HG03575 (cell line): Measurements from ENCODE around the gene VWCE.

Experiments used
- ATAC-seq: cut with Tn5 transposase; IDR thresholded peaks from one replicate; pipeline ENCODE4 v1.9.1; 2021; ENCODE audit not compliant: unreplicated experiment, insufficient number of reproducible peaks, low FRiP score; ENCODE audit errors: extremely low read depth

Gene VWCE, protein sequence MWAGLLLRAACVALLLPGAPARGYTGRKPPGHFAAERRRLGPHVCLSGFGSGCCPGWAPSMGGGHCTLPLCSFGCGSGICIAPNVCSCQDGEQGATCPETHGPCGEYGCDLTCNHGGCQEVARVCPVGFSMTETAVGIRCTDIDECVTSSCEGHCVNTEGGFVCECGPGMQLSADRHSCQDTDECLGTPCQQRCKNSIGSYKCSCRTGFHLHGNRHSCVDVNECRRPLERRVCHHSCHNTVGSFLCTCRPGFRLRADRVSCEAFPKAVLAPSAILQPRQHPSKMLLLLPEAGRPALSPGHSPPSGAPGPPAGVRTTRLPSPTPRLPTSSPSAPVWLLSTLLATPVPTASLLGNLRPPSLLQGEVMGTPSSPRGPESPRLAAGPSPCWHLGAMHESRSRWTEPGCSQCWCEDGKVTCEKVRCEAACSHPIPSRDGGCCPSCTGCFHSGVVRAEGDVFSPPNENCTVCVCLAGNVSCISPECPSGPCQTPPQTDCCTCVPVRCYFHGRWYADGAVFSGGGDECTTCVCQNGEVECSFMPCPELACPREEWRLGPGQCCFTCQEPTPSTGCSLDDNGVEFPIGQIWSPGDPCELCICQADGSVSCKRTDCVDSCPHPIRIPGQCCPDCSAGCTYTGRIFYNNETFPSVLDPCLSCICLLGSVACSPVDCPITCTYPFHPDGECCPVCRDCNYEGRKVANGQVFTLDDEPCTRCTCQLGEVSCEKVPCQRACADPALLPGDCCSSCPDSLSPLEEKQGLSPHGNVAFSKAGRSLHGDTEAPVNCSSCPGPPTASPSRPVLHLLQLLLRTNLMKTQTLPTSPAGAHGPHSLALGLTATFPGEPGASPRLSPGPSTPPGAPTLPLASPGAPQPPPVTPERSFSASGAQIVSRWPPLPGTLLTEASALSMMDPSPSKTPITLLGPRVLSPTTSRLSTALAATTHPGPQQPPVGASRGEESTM

DNA sequence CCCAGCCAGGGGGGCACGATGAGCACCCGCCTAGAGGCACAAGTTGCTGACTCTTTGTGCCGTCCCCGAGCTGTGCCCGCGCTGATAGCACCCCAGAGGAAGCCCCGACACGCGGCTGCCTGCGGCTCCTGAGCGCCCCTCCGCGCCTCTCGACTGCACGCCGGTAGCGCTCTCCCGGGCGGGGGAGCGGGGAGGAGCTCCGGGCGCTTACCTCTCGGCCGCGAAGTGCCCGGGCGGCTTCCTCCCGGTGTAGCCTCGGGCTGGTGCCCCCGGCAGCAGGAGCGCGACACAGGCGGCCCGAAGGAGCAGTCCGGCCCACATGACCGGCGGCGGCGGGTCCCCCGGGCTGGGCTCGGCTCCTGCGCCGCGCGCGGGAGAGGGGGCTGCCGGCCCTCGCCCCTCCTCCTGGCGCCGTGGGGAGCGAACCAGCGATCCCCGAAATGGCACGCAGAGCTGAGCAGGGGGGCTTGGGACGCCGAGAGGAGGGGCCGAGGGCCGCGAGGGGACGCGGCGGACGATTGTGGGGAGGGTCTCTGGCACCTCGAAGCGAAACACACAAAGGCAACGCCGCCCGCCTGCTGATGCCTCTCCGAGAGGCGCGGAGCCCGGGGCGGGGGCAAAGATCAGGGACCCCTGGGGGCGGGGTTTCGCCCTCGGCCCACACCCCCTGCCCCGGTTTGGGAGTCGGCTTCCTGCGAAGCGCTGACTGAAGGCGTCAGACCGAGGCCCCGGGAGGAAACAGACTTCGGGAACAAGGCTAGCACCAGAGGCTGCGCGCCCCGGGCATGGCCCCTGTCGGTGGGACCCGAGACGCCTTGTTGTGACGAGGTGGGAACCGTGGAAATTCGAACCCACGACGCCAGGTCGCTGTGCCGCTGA lies at the start of gene VWCE:
VWCE (minus strand) TSS at position 600 of the 879 bp plus-strand sequence; CDS start at position 321, 279 bp downstream.
- ATAC-seq = no peak

DNA sequence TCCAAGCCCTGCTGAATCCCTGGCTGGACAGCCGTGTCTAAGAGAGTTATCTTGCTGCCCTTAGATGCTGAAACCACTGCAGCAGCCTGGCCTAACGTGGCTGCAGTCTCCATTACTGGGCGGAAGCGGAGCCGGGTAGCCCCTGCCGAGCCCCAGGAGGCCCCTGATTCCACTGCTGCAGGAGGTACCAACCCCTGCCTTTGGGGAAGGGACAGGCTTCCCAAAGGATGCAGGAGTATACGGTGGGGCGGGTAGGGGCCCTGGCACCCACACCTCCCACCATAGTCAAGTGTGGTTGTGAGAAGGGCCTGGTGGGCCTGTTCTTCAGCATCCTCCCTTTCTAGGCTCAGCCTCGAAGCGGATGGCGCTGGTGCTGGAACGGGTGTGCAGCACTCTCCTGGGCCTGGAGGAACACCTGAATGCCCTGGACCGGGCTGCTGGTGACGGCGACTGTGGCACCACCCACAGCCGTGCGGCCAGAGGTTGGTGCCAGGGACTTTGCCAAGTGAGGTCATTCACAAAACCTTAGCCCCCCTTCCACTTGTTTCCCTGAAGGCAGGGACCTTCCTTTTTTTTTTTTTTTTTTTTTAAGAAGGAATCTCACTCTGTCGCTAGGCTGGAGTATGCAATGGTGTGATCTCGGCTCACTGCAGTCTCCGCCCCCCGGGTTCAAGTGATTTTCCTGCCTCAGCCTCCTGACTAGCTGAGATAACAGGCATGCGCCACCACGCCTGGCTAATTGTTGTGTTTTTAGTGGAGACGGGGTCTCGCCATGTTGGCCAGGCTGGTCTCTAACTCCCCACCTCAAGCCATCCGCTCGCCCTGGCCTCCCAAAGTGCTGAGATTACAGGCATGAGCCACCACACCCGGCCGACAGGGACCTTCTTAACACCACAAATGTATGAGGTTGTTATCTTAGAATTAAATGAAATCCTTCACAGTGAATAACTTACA lies 49.0 kb upstream of the VWCE start:
- ATAC-seq = no peak

DNA sequence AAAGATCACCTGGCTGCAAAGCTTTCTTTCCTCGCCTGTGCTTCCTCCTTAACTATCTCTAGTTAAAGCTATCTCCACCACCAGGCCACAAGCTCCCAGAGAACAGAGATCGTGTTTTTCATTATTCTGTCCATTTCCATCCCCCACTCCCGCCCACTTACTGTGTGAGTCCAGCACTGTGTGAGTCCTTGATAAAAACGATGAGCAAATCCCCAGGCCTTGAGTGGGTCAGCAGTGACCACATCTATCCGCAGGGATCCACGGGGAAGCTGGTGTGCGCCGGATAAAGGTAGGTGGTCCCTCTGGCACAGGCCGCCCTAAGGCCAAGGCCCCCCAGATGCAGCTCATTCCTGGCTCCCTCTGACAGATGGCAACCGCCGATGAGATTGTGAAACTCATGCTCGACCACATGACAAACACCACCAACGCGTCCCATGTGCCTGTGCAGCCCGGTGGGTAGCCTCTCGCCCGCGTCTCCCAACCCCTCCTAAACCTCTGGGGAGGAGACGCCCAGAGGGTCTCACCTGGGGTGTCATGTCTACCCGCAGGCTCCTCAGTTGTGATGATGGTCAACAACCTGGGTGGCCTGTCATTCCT lies 47.2 kb upstream of the VWCE start:
- no peak for ATAC-seq

DNA sequence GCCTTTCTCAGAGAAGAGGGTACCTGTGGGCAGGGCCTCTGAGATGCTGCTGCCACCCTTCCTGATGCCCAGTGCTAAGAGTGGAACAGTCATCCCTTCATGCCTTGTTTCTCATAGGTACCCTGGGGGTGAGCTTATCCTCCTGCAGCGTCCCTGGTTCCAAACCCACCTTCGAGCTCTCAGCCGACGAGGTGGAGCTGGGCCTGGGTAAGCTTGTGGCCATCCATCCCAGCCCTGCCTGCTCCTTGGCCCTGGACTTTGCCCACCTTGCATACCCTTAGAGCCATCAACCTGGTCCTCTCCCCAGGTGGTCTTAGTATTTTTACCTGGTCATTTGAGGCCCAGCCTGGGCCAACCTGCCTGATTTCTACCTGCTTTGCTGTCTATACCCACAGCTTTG lies 46.6 kb upstream of the VWCE start:
- ATAC-seq = no peak

DNA sequence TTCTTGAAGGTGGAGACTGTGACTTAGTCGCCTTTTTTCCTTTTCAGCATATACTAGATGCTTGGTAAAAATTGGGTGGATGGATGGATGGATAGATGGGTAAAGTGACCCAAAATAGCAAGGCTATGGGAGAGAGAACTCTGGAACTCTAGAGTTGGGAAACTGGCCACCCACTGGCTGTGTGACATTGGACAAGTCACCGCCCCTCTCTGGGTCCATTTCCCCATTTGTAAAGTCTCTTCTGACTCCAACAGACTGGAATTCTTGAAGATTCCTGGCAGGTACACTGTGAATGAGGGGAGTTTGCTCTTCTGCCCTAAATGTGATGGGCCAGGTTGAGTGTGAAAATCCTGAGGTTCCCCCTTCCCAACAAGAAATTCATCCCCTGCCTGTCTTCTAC lies 45.9 kb upstream of the VWCE start:
- ATAC-seq = no peak

DNA sequence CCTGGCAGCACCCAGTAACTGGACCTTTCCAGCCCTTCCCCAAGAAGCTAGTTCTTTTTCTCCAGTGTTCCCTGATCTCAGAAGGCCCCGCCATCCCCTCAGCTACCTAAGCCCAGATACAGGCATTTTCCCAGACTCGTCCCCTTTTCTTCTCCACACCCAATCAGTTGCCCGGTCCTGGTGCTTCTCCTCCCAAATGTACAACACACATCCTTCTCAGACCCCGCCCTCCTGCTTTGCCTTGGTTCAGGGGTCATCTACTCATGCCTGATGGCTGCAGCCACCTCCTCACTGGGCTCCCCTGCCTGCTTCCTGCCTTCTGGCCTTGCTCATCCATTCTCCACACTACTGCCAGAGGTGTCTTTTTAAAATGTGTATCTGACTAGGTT lies 44.4 kb upstream of the VWCE start:
- ATAC-seq = no peak

DNA sequence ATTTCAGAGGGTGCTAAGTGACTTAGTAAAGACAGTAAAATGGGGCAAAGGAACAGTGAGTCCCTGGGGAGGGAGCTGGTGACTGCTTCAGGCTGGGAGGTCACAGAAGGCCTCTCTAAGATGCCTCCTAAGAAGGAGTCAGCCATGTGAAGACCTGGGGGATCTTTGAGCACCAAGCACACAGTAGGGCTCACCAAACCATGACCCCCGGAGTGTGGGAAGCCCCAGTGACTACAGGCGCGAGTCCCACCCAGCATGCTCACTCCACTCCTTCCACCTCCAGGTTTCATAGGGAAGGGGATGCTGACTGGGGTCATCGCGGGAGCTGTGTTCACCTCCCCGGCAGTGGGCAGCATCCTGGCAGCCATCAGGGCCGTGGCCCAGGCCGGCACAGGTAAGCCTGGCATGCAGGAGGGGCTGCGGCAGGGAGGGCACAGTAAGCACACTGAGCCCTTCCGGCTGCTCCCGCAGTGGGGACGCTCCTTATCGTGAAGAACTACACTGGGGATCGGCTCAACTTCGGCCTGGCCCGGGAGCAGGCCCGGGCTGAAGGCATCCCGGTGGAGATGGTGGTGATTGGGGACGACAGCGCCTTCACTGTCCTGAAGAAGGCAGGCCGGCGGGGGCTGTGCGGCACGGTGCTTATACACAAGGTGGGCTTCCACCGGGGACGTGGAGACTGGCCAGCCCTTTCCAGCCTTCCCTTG lies 43.8 kb upstream of the VWCE start:
- ATAC-seq = no peak

DNA sequence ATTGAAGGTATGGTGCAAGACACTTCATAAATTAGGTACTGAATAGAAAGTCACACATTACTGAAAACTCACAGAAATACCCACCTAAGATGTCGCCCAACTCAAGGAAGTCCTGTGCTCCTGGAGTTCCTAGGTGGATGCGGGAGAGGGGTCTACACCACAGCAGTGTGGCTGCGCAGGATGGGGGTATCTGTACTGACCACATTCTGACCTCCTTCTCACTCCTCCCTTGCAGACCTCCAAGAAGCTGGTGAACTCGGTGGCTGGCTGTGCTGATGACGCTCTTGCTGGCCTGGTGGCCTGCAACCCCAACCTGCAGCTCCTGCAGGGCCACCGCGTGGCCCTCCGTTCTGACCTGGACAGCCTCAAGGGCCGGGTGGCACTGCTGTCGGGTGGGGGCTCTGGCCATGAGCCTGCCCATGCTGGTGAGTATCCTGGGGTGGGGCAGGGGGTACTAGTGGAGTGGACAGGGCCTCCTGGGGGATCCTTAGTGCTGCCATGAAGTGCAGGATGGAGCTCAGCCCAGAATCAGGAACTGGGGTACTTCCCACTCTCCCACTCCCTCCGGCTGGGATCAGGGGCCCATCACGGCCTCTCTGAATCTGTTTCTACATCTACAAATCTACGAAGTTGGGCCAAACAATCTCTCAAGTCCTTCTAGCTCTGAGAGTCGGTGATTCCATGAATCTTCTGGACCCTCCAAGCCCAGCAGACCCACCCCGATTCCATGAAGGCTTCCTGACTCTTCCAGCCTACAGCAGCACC lies 42.8 kb upstream of the VWCE start:
- no peak for ATAC-seq

DNA sequence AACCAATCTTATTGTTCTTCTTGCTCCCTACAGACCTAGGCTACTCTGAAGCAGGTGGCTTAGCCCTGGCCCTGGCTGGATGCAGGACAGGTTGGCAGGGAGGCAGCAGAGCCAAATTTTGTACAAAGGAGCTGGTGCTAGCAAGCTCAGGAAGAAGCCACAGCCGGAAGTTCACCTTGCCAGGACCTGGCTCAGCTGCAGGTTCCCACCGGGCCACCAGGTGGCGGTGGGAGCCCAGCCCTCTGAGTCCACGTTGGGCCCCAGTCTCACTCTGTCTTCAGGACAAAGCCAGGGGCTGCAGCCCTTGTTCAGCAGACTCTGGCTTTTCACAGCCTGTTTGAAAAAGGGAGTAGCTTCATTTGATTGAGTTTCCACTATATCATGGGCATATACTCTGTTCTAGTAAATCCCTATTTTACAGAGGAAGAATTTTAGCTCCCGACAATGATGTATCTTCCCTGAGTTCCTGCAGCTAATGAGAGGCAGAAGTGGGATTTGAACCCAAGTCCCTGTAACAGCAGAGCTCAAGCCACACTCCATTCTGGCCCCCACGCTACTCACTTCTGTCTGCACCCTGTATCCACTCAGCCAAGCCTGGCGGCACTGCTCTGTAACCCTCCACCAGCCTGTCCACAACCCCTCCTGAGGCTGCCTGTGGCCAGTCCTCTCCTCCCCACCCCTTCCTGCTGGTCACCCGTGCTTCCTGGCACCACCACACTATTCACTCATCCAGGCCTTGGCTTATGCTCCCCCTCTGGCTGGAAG lies 41.2 kb upstream of the VWCE start:
- ATAC-seq = no peak

DNA sequence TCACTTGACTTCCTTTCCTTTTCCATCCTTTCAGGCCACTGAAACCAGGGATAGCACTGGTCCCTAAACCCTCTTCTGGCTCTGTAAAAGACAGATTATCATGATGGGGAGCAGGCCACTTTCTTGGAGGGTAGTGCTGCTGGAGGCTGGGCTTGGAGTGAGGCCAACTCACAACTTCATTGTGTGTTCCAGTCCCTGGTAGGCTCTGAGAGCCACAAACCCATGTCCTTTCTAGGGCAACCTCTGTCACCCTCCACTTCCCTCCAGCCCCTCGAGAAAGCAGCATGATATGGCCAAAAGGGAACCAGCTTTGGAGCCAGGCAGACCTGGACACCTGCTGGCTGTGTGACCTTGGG lies 40.2 kb upstream of the VWCE start:
- no peak for ATAC-seq

DNA sequence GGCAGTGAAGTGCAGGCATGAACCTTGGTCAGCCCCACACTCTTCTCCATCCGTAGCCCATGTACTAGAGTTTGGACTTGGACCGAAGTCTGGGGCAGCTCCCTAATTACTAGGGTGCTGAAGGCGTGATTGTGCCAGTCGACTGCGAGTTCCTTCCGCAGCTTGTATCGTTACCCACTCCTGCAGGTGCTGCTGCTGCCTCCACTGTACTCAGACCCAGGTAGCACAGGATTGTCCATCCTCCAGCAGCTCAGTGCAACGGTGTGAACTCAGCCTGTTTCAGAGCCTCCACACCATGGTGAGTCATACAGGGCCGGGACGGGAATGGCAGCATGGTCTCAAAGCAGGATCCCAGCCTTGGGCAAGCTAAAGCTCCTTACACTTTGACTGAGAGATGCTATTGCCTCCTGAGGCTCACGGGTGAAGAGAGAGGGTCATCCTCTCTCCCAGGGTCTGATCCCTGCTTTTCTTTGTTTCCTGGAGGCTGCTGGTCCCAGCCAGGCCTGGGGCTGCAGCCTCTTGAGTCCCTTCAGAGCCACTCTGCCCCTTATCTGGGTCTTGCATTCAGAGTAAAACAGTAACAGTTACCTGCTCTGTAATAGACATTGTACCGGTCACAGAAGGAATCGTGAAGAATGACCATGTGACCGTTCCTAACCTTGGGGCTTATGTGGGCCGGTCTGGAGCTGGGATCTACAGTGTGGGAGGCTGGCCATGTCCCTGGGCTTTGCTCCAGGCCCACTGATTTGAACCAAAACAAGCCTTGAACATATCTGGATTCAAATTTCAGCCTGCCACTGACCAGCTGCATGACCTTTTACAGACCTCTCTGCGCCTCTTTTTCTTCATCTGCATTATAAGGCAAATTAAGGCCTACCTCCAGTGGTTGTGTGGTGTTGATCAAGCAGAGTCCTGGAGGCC lies 39.6 kb upstream of the VWCE start:
- ATAC-seq = no peak

DNA sequence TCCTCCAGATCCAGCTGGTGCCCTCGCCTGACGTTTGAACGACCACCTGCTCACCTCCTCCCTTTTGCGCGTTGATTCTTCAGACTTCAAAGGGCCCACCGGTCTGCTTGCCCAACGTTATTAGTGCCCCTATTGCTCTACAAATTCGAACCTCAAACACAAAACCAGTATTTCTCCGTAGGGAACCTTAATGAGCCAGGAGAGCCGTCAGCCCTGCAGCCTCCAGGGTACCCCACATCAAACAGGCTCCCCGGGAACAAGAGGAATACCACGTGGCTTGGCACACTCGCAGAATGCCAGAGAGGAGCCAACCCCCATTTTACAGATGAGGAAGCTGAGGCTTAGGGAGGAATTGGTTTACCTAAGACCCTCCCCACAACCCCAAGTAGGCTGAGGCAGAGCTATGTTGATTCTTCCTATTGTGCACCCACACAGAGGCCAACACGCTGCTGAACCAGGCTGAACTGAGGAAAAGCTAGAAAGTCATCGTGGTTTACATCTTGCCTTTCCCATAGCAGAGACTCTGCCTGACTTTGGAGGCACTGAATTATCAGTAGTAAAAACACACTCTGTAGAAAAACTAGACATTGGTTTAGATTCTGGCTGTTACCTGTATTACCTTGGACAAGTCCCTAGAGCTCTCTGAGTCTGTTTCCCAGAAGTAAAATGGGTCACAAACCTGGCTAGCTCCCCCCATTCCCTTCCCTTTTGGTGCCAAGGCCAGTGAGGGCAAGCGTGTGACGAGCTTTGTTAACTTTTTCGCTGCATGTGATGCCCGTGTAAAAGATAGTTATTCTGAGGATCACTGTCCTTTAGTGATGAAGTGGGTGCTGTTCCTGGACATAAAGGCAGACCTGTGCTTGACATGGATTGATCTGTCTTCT lies 38.7 kb upstream of the VWCE start:
- no peak for ATAC-seq

DNA sequence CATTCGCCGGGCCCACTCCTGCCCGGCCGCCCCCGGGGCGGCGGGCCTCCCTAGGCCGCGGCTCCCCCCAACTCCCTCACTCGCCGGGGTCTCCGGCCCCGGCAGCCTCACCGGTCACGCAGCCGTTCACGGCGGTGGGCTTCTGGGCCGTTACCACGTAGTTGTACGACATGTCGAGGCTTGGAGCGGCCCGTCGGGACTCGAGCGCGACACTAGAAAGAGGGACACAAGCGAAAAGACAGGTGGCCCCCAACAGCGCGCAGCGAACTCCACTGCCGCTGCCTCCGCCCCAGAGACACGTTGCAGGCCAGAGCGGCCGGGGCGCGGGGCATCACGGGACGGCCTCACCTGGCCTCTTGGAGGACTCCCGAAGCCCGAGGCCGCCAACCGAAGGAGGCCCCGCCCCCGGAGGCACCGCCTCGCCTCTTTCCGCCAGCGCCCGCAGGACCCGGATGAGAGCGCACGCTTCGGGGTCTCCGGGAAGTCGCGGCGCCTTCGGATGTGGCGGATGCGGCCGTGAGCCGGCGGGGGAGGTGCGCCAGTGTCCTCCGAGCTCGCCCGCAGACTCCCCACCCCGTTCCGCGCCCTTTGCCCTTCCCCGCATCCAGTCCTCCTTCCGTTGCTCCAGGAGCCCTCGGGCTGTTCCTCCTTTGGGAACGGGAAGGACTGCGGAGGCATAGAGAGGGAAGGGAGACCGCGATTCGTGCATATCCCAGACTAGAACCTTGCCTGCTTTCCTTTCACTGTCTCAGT lies 37.9 kb upstream of the VWCE start, which contains the start of the genes DDB1 and TKFC:
DDB1 (minus strand) TSS at position 309 of the 753 bp plus-strand sequence; CDS start at position 172, 137 bp downstream.
TKFC (plus strand) TSS at position 432 of the 753 bp plus-strand sequence. CDS start 1,501 bp downstream, outside the sequence.
- ATAC-seq = no peak
